NCI-H524 (cell line): ENCODE results near the gene RNF215.
"Not testable (repeated sequence)": the region's sequence is repeated elsewhere in the genome, so short reads cannot be mapped to it uniquely, and the experiment has no call there.

ENCODE experiments used
- DNase-seq, 2 experiments: peaks; one replicate each; lab custom pipeline; 2025; lab: John Stamatoyannopoulos, UW

The RNF215 gene

GRCh38 chr22:30361916-30362650, 25.1 kb downstream of the RNF215 start:
- no peak for DNase-seq

DNA sequence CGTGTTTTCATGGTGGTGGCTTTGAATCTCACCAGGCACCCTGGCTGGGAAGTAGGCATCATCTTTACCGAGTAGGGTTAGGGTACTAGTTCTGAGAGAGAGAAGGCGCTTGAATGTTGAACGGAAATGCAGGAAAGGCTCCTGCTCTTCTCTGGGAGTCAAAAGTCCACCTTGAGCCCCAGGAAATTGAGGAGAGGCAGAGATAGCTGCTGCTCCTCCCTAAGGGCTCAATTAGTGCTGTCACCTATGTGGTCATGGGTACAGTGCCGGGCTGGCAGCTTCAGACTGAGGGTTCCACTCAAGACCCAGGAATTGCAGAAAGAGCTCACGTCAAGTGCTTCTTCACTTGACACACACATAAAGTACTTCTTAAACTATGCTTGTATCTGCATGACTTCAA, 28.7 kb downstream of the RNF215 start:
- DNase-seq = no peak

DNA sequence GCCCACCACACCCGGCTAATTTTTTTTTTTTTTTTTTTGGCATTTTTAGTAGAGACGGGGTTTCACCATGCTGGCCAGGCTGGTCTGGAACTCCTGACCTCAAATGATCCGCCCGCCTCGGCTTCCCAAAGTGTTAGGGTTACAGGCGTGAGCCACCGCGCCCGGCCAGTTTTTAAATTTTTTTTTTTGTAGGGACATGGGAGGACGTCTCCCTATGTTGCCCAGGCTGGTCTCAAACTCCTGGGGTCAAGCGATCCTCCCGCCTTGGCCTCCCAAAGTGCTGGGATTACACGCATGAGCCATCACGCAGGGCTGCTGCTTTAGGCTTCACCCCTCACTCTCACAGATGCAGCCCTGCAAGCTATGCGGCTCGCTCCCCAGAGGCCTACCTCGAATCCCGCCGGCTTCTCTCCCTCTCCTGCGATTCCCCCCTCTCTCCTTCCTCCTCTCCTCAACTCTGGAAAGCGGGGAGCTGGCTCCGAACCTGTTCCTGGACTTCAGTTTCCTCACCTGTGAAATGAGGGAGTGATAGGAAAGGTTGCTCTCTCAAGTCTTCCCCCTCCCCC, 29.5 kb downstream of the RNF215 start:
- DNase-seq = no peak

DNA sequence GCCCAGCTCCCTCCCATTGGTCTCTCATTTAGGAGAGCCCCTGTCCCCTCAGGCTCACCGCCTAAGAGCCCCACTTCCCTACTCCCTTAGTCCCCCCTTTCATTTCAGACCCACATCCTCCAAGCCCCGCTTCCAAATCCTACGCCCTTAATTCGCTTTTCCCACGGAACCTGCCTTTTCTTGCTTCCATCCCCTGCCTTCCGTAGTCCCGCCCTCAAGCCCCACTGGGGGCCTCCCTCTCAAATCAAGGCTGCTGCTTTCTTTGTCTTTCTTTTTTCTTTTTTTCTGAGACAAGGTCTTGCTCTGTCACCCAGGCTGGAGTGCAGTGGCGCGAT, 30.0 kb downstream of the RNF215 start:
- DNase-seq = no peak

GRCh38 chr22:30356449-30357235, 30.6 kb downstream of the RNF215 start, which contains the start of the genes CCDC157 and SF3A1:
Gene CCDC157, plus strand, starts transcription at chr22:30357007. Its CDS starts 8,994 bp downstream, at chr22:30366001.
Gene SF3A1, minus strand, starts transcription at chr22:30356894. Its CDS starts 102 bp downstream, at chr22:30356792.
- DNase-seq = peak; percentile 89 to 94

GRCh38 chr22:30354644-30355043, 32.6 kb downstream of the RNF215 start:
- no peak for DNase-seq

DNA sequence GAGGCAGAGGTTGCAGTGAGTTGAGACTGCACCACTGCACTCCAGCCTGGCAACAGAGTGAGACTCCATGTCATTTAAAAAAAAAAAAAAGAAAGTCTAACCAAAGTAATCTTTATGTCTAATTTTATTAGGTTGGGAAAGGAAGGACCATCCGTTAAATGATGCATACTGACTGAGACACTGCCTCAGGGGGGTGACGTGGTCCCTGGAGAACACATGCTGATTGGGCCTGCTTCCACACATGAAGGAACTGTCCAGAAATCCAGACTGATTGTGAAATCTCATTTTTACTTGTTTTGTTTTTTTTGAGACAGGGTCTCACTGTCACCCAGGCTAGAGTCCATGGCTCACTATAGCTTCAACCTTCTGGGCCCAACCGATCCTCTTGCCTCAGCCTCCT, 36.0 kb downstream of the RNF215 start:
- no peak for DNase-seq

DNA sequence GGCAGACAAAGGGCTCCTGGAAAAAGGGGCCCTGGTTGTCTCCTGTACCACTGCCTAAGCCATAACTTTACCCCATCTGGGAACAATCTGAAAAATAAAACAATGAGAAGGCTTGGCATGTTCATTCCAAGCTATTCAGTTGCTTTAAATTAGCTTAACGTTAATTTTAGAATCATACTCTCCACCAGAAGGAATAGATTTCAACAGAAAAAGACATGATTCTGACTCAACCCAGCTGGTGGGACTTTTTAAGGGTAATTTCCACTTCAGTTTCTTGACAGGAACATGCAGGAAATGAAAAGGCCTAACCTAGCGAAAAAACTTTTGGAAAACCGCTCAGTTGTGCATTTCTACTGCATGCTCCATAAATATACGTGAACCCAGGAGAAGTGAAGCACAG, 38.4 kb downstream of the RNF215 start:
- no peak for DNase-seq

GRCh38 chr22:30348404-30348803, 38.8 kb downstream of the RNF215 start:
- DNase-seq = no peak

DNA sequence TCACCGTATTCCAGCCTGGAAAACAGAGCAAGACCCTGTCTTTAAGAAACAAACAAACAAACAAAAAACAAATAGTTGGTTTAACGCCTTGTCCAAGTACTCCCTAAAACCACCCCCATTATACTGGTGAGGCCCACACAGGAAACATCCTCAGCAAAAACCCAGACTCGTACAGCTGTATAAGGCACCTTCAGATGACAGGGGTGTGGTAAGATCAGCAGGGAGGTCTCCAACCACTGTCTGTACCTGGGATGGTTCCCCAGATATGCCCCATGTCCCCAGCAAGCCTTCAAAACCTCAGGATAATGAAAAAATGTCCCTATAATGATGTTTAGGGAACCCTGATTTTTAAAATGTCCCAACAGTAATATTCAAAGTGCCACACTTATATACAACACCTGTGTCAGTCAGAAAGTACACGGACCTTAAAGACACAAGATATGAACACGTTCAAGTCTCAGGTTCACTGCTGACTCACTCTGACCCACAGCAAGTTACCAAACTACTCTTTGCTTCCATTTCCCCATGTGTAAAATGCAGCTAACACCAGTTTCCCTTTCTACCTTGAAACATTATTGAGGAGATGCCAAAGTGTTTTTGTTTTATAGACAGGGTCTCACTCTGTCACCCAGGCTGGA, 39.8 kb downstream of the RNF215 start:
- no peak for DNase-seq

GRCh38 chr22:30344447-30345200, 42.6 kb downstream of the RNF215 start:
- DNase-seq = no peak

GRCh38 chr22:30340911-30341685, 46.1 kb downstream of the RNF215 start:
- peak in 1 of 2 experiments; percentile 53 for DNase-seq

DNA sequence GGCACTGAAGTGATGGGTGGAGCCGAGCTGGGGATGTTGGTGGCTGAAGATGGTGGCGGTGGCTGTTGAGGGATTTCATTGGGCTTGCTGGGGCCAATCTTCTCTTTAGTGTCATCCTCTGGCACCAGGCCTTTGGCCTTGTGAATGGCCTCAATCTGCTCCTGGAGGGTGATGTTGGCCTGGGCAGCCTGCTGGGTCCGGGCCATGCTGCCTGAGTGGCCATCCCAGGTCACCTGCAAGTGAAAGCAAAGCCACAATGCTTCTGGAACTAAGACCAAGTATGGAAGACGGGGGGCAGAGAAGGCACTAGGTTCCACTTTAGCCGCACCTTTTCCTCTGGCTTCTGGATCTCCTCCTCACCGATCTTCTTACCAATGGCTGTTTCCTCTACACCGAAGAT, 48.4 kb downstream of the RNF215 start:
- DNase-seq = no peak

DNA sequence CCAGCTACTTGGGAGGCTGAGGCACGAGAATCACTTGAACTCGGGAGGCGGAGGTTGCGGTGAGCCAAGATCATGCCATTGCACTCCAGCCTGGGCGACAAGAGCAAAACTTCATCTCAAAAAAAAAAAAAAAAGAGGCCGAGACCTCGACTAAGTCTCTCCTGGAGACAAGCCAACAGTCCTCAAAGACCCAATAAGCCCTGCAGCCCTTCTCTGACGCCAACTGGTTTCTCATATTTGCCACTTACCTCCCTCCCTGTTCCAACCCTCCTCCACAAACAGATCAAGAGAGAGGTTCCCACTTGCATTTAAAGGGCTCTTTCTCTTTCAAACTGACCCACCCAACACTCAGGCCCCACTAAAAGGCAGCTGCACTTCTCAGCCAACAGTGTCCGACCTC, 48.9 kb downstream of the RNF215 start:
- DNase-seq = not testable (repeated sequence)

GRCh38 chr22:30337461-30337778, 49.8 kb downstream of the RNF215 start:
- DNase-seq = no peak

GRCh38 chr22:30336752-30337460, 50.3 kb downstream of the RNF215 start:
- no peak for DNase-seq

DNA sequence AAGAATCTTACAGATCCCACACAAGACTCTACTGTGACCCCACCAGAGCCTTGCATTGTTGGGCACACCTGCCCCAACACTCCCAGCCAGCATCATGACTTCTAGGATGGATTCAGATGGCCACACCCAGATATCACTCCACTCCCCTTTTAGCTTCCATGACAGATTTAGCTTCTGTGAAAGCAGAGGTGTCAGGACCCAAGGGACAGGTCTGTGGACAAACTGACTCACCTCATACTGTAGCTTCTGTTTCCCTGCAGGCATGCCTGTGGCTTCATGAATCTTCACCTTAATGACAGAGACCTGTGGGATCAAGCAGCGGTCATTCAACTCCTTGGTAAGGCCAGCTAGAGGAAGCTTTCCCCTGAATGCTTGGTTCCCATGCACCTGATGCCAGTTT, 52.0 kb downstream of the RNF215 start:
- no peak for DNase-seq

- DNase-seq = no peak
Observed at GRCh38 chr22:30334646-30335045, 52.6 kb downstream of the RNF215 start.

DNA sequence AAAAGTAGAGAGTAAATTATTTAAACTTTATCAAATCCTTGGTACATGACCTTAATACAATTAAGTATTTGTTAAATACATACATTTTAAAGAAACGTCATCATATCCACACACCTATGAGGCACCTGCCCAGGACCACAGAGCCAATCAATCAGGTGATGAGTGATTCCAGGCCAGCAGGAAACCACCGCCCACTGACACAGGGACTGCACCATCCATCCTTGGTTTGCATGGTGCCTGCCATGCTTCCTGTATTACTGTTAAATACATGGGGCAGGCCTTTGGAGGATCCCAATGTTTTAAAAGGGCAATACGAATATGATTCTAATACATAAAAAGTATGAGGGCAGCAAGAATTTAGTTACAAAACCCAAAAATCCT, 53.5 kb downstream of the RNF215 start:
- DNase-seq = no peak

DNA sequence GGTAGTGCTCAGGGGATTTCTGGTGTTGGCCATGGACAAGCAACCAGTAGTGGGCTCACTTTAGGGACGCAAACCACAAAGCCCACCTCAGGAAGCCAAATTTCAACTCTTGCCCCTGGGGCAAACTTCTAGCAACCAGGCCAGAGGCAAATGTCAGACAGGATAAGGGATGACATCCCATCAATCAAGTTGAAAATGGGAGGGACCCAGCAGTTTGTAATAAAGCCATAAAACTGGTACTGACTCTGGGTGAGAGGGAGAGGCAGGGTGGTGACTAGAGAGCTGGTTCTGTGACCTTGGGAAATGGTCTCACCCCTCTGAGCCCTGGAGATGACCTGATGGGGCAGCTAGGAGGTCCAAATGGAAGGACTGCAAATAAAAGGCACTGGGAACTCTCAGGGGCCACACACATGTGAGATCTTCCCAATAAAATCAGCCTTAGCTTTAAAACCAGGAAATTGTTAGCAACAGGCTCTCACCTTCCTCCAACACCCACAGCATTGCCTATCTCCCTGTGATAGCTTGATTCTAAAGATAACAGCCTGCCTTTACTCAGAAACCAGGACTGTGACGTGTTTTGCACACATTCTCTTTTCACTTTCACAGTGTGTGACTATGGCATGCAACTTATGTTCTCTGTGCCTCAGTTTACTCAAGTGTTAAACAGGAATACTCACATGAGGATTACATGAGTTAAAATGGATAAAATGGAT, 54.1 kb downstream of the RNF215 start:
- DNase-seq = no peak
